Fibroblast of mammary gland (primary cell): ENCODE data around the gene TMEM185B.
"Not testable (repeated sequence)": the region's sequence is repeated elsewhere in the genome, so short reads cannot be mapped to it uniquely, and the experiment has no call there.

Experiments used
- DNase-seq: peaks from one replicate; pipeline ENCODE4 v3.0.0-alpha.2; 2010; ENCODE audit warnings: low read depth
- H3K4me3 ChIP-seq: 2 replicates; pipeline ENCODE4 v1.5.1; 2011; ENCODE audit warnings: low read depth, mild to moderate bottlenecking, low read length, moderate library complexity; ENCODE audit not compliant: control insufficient read depth
- TF ChIP-seq, protein P1 (sequence below): conservative IDR thresholded peaks from 2 replicates; pipeline ENCODE4 v1.5.1; 2011; ENCODE audit warnings: low read depth, low read length, inconsistent platforms; ENCODE audit not compliant: control insufficient read depth, insufficient read depth

The TMEM185B gene

GRCh38 chr2:120238728-120239487 is 15.7 kb upstream of the TMEM185B start:
- no peak overlapping the region for H3K4me3 ChIP-seq
- DNase-seq, result peak; percentile 90

GRCh38 chr2:120237491-120237902 is 14.3 kb upstream of the TMEM185B start:
- H3K4me3 ChIP-seq, result no peak overlapping the region
- peak; percentile 93 for DNase-seq
- TF ChIP-seq, protein P1, sequence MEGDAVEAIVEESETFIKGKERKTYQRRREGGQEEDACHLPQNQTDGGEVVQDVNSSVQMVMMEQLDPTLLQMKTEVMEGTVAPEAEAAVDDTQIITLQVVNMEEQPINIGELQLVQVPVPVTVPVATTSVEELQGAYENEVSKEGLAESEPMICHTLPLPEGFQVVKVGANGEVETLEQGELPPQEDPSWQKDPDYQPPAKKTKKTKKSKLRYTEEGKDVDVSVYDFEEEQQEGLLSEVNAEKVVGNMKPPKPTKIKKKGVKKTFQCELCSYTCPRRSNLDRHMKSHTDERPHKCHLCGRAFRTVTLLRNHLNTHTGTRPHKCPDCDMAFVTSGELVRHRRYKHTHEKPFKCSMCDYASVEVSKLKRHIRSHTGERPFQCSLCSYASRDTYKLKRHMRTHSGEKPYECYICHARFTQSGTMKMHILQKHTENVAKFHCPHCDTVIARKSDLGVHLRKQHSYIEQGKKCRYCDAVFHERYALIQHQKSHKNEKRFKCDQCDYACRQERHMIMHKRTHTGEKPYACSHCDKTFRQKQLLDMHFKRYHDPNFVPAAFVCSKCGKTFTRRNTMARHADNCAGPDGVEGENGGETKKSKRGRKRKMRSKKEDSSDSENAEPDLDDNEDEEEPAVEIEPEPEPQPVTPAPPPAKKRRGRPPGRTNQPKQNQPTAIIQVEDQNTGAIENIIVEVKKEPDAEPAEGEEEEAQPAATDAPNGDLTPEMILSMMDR, result no peak

More at GRCh38 chr2:120238728-120239487, 15.7 kb upstream of the TMEM185B start:
- TF ChIP-seq, protein P1, result no peak

GRCh38 chr2:120236791-120237190 is 13.6 kb upstream of the TMEM185B start:
- H3K4me3 ChIP-seq, result no peak overlapping the region
- no peak for DNase-seq
- TF ChIP-seq, protein P1, result no peak

- H3K4me3 ChIP-seq, result no peak overlapping the region
- no peak for DNase-seq
- TF ChIP-seq, protein P1, result no peak
These were observed 13.1 kb upstream of the TMEM185B start for GRCh38 chr2:120236316-120236715.

- DNase-seq, result no peak
- TF ChIP-seq, protein P1, result no peak
- no peak overlapping the region for H3K4me3 ChIP-seq
These were observed 12.5 kb upstream of the TMEM185B start for GRCh38 chr2:120235681-120236080.

- not testable (repeated sequence) for DNase-seq, H3K4me3 ChIP-seq
These were observed 12.0 kb upstream of the TMEM185B start for GRCh38 chr2:120235158-120235557.

- DNase-seq, result no peak
- TF ChIP-seq, protein P1, result no peak
These were observed 10.1 kb upstream of the TMEM185B start for GRCh38 chr2:120233292-120233691.

More at GRCh38 chr2:120233292-120233691, 10.1 kb upstream of the TMEM185B start:
- H3K4me3 ChIP-seq, result no peak overlapping the region
